Measurements from ENCODE around the gene CNN2. TPM values are rescaled to one million over a fixed set of nuclear protein-coding genes. Genes with fewer than 3 reads are reported as not detected.

The CNN2 gene
- total RNA-seq, 4 donors from 2014 or later = 2.2 to 10.1 (median 4.1) TPM

DNA sequence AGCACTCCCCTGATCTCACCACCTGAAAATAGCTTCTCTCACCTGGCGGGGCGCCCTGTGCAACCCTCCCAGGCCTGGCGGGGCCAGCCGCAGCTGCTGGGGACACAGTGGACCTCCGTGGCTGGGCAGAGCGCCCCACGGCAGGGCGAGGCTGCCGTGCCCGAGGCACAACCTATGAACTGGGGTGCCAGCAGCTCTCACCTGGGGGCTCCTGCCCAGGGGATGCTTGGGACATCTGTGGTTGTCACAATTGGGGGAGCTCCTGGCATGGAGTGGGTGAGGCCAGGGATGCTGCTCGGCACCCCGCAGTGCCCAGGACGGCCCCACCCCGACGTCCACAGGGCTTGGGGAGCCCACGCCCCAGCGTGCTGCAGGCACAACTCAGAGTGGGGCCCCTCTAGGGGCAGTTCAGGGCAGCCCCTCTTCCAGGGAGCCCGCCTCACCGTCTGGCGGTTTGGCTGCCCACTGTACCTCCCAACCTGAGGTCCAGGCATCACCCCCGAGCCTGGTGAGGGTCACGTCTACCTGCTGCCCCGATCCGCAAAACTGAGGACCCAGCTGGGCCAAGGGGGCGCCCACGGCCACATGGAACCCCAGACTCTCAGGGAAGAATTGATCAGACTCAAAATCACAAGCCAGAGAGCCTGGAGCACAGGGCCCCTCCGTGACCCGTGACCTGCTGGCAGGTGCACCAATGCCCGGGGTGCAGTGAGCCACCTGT lies 11.2 kb upstream of the CNN2 start:
- H3K4me3 ChIP-seq = no peak overlapping the region
- peaks cover 0 to 36% of the 10 kb centered on the region in 2 donors for H3K36me3 ChIP-seq
- no peak overlapping the region for H3K27ac ChIP-seq
- in situ Hi-C loops (cut with MboI; ENCODE audit: low sequenced_read_pairs in 4 of 4) = no loop called here
- no peaks in the 10 kb centered on the region for H3K9me3 ChIP-seq
- DNase-seq (no peak), ATAC-seq (no peak)
- no peak for TF ChIP-seq POLR2A (IDR thresholded peaks at IDR 0.05)
- TF ChIP-seq CTCF (IDR thresholded peaks at IDR 0.05 in 4 of 5, conservative IDR thresholded peaks at IDR 0.05 in 1 of 5) = no peak
- intact Hi-C loops (cut with DNase I; ENCODE audit: low total_unique reads) = loop anchor here (5.0 kb wide), 1 partner anchor 433 kb away; no protein-coding TSS in a partner anchor
- peaks cover 50 to 57% of the 10 kb centered on the region in 2 donors for H3K4me1 ChIP-seq
- no peaks in the 10 kb centered on the region for H3K27me3 ChIP-seq

DNA sequence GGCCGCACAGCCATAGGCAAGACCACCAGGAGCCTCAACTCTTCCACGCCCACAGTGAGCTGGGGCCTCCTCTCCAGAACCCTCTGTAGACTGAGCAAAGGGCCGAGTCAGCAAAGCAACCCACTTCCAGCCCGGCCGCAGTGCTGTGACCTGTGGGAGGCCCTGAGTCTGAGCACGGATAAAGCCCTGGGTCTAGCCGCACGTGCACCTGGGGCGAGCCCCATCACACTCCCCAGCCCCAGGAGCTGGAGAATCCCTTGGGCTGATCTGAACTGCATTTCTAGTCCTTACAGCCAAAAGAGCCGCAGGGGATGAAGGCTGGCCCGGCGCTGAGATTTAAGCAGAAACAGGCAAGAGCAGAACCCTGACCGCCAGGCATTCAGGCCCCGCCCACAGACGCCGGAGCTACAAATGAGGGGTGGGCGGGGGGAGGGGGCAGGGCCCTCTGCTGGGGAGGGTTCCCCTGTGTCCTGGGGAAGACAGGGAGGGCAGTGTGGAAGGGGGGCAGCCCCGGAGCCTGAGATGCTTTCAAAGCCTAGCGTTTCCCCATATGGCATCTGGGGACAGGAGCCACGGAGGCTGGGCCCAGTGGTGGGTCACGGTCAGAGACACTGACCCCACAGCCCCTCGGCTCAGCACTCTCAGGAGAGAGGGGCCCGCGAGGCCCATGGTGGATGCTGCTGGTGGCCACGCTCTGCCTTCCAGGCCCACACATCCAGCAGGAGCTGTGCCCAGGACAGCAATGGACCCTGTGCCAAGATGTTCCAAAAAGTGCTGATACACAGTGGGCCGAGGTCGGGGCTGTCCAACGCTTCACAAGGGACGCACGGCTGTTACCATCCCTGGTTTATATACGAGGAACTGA lies 10.4 kb upstream of the CNN2 start:
- H3K27ac ChIP-seq = peak overlapping the region; percentile 44 to 57 (median 48)
- intact Hi-C loops (cut with DNase I; ENCODE audit: low total_unique reads) = loop anchor here (5.0 kb wide), 1 partner anchor 434 kb away; no protein-coding TSS in a partner anchor
- no peaks in the 10 kb centered on the region for H3K27me3 ChIP-seq
- peaks cover 0 to 28% of the 10 kb centered on the region in 2 donors for H3K36me3 ChIP-seq
- in situ Hi-C loops (cut with MboI; ENCODE audit: low sequenced_read_pairs in 4 of 4) = no loop called here
- DNase-seq (no peak), ATAC-seq (no peak)
- peaks cover 50 to 58% of the 10 kb centered on the region in 2 donors for H3K4me1 ChIP-seq
- no peak overlapping the region for H3K4me3 ChIP-seq
- no peaks in the 10 kb centered on the region for H3K9me3 ChIP-seq
- TF ChIP-seq CTCF (IDR thresholded peaks at IDR 0.05 in 4 of 5, conservative IDR thresholded peaks at IDR 0.05 in 1 of 5) (no peak), POLR2A (IDR thresholded peaks at IDR 0.05) (no peak)

GRCh38 chr19:1016647-1017114 lies 9.7 kb upstream of the CNN2 start:
- peak overlapping the region in 2 of 4 donors; percentile 20 to 27 for H3K4me3 ChIP-seq
- H3K27me3 ChIP-seq = no peaks in the 10 kb centered on the region
- intact Hi-C loops (cut with DNase I; ENCODE audit: low total_unique reads) = loop anchor here (5.0 kb wide), 1 partner anchor 434 kb away; no protein-coding TSS in a partner anchor
- ATAC-seq (no peak), DNase-seq (peak in 1 of 2 donors; percentile 46)
- in situ Hi-C loops (cut with MboI; ENCODE audit: low sequenced_read_pairs in 4 of 4) = no loop called here
- TF ChIP-seq POLR2A (IDR thresholded peaks at IDR 0.05) (peak in 1 of 2 donors; percentile 24), CTCF (IDR thresholded peaks at IDR 0.05 in 4 of 5, conservative IDR thresholded peaks at IDR 0.05 in 1 of 5) (no peak)
- no peaks in the 10 kb centered on the region for H3K9me3 ChIP-seq
- H3K4me1 ChIP-seq = peaks cover 50 to 60% of the 10 kb centered on the region in 2 donors
- H3K36me3 ChIP-seq = peaks cover 0 to 23% of the 10 kb centered on the region in 2 donors
- H3K27ac ChIP-seq = peak overlapping the region; percentile 44 to 57 (median 48)

DNA sequence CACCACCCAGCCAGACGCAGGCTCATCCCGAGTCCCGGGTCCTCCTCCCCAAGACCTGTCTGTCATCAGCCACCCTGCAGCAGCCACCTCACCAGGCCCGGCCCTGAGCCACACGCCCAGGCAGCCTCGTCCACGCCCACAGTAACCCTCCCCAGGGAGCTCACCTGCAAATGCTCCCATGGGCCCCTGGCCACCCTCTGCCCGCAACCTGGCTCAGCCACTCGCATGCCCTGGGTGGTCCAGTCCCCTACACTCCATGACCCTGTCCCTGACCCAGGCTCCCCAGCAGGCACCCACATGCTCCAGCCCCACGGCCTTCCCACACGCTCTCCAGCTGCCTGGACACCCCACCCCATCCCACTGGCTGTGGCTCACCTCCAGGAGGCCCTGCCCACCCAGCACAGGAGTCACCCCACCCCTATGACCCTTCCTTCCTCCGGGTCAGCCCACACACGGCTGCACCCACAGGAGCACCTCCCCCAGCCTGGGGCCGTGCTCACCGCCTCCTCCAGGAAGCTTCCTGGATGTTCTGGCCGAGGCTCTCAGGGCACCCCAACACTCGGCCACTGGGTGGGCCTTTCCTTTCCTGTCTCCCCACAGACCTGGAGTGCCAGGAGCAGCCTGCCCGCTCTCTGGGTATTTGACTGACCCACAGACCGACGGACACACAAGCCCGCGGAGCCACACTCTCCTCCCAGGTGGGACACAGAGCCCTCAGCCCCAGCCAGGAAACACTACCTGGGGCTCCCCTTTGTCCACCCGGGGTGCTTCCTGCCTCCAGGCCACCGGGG lies 9.1 kb upstream of the CNN2 start:
- no peak for DNase-seq
- H3K9me3 ChIP-seq = no peaks in the 10 kb centered on the region
- intact Hi-C loops (cut with DNase I; ENCODE audit: low total_unique reads) = loop anchor here (5.0 kb wide), 1 partner anchor 435 kb away; no protein-coding TSS in a partner anchor
- no peaks in the 10 kb centered on the region for H3K27me3 ChIP-seq
- in situ Hi-C loops (cut with MboI; ENCODE audit: low sequenced_read_pairs in 4 of 4) = no loop called here
- TF ChIP-seq POLR2A (IDR thresholded peaks at IDR 0.05) = no peak
- no peak for TF ChIP-seq CTCF (IDR thresholded peaks at IDR 0.05 in 4 of 5, conservative IDR thresholded peaks at IDR 0.05 in 1 of 5)
- H3K27ac ChIP-seq = peak overlapping the region; percentile 37 to 57 (median 48)
- peaks cover 0 to 17% of the 10 kb centered on the region in 2 donors for H3K36me3 ChIP-seq
- H3K4me3 ChIP-seq = peak overlapping the region in 3 of 4 donors; percentile 7 to 27 (median 20)
- peaks cover 50 to 62% of the 10 kb centered on the region in 2 donors for H3K4me1 ChIP-seq
- no peak for ATAC-seq

All from gastrocnemius medialis (tissue), 4 donors.